ENCODE data around the gene ASMT. TPM values are rescaled to one million over a fixed set of nuclear protein-coding genes. Genes with fewer than 3 reads are reported as not detected.

Gene ASMT
- total and polyA plus RNA-seq, 10 of the 15 experiments (the other 5 are each of a cell fraction or from before 2014, with no cell fraction given), result 0.18 to 0.29 TPM; not detected in 8

DNA sequence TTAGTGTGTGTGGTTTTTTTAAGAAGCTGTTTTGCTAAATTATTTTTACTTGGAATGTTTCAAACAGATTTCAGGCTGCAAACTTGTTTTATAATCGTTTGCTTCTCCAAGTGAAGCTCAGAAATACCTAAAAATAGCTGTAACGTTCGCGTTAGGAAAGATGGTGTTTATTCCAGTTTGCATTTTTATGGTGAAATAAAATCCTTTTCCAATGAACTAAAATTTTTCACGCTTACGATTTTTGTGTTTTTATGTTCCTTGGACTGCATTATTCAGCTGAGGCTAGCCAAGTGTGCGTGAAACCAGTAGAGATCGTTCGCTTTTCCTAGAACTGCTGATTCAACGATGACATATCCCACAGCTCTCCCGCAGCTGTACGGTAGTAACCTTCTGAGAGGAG is 12.6 kb upstream of the ASMT start:
- ChIA-PET SMC1A (ENCODE audit: uncharacterized antibody, unreplicated experiment) (no interaction called here), POLR2A (no interaction called here), RAD21 (ENCODE audit: unreplicated experiment) (no interaction called here), CTCF (no interaction called here)
- Histone ChIP-seq H3K9ac (ENCODE audit: control insufficient read depth, insufficient read depth, low read length) (no peak overlapping the region), H4K20me1 (ENCODE audit: control insufficient read depth, insufficient read depth) (no peaks in the 10 kb centered on the region; the same call in 1 of the 2 replicates), H3K4me3 (no peak overlapping the region), H3K36me3 (ENCODE audit: control insufficient read depth in 2 of 2, insufficient read depth in 2 of 2, low read length in 1 of 2) (peaks cover 18 to 53% of the 10 kb centered on the region in 2 experiments), H3K27ac (ENCODE audit: control insufficient read depth, insufficient read depth) (no peak overlapping the region), H3K9me3 (replicated peaks; ENCODE audit: control insufficient read depth, insufficient read depth, low read length) (no peaks in the 10 kb centered on the region; the same call in 2 of the 3 replicates), H2AFZ (ENCODE audit: control insufficient read depth, low read depth, low read length) (no peak overlapping the region), H3K27me3 (replicated peaks in 1 of 2; ENCODE audit: control insufficient read depth in 2 of 2, insufficient read depth in 2 of 2, low read length in 1 of 2) (no peaks in the 10 kb centered on the region), H3K4me2 (ENCODE audit: control insufficient read depth, insufficient read depth) (no peak overlapping the region), H3K79me2 (ENCODE audit: control insufficient read depth, insufficient read depth, low read length) (peaks cover 1% of the 10 kb centered on the region), H3K4me1 (ENCODE audit: control insufficient read depth, insufficient read depth, low read length) (no peaks in the 10 kb centered on the region)
- no peak for ATAC-seq
- DNase-seq (ENCODE audit: low read depth, low spot score), result no peak
- no peak for FAIRE-seq
- BruUV-seq (replicated peaks), result no TSS peak
- in situ Hi-C loops (cut with MboI), result no loop called here
- TF ChIP-seq POLR2AphosphoS5 (IDR thresholded peaks at IDR 0.05; ENCODE audit: low read length) (peak; percentile 32; the same call in 1 of the 2 replicates), HDAC6 (IDR thresholded peaks at IDR 0.05; ENCODE audit: unreplicated experiment) (no peak), POU2F2 (IDR thresholded peaks at IDR 0.05; ENCODE audit: borderline replicate concordance, low read depth, low read length) (no peak), CREM (IDR thresholded peaks at IDR 0.05; ENCODE audit: low read depth) (no peak)
- TF ChIP-seq, protein P1, sequence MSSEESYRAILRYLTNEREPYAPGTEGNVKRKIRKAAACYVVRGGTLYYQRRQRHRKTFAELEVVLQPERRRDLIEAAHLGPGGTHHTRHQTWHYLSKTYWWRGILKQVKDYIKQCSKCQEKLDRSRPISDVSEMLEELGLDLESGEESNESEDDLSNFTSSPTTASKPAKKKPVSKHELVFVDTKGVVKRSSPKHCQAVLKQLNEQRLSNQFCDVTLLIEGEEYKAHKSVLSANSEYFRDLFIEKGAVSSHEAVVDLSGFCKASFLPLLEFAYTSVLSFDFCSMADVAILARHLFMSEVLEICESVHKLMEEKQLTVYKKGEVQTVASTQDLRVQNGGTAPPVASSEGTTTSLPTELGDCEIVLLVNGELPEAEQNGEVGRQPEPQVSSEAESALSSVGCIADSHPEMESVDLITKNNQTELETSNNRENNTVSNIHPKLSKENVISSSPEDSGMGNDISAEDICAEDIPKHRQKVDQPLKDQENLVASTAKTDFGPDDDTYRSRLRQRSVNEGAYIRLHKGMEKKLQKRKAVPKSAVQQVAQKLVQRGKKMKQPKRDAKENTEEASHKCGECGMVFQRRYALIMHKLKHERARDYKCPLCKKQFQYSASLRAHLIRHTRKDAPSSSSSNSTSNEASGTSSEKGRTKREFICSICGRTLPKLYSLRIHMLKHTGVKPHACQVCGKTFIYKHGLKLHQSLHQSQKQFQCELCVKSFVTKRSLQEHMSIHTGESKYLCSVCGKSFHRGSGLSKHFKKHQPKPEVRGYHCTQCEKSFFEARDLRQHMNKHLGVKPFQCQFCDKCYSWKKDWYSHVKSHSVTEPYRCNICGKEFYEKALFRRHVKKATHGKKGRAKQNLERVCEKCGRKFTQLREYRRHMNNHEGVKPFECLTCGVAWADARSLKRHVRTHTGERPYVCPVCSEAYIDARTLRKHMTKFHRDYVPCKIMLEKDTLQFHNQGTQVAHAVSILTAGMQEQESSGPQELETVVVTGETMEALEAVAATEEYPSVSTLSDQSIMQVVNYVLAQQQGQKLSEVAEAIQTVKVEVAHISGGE (CRISPR knock-in tag; IDR thresholded peaks at IDR 0.05), result no peak
- TF ChIP-seq, protein P2, sequence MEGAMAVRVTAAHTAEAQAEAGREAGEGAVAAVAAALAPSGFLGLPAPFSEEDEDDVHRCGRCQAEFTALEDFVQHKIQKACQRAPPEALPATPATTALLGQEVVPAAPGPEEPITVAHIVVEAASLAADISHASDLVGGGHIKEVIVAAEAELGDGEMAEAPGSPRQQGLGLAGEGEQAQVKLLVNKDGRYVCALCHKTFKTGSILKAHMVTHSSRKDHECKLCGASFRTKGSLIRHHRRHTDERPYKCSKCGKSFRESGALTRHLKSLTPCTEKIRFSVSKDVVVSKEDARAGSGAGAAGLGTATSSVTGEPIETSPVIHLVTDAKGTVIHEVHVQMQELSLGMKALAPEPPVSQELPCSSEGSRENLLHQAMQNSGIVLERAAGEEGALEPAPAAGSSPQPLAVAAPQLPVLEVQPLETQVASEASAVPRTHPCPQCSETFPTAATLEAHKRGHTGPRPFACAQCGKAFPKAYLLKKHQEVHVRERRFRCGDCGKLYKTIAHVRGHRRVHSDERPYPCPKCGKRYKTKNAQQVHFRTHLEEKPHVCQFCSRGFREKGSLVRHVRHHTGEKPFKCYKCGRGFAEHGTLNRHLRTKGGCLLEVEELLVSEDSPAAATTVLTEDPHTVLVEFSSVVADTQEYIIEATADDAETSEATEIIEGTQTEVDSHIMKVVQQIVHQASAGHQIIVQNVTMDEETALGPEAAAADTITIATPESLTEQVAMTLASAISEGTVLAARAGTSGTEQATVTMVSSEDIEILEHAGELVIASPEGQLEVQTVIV (IDR thresholded peaks at IDR 0.05; ENCODE audit: borderline replicate concordance, partially characterized antibody), result no peak
- TF ChIP-seq, protein P3, sequence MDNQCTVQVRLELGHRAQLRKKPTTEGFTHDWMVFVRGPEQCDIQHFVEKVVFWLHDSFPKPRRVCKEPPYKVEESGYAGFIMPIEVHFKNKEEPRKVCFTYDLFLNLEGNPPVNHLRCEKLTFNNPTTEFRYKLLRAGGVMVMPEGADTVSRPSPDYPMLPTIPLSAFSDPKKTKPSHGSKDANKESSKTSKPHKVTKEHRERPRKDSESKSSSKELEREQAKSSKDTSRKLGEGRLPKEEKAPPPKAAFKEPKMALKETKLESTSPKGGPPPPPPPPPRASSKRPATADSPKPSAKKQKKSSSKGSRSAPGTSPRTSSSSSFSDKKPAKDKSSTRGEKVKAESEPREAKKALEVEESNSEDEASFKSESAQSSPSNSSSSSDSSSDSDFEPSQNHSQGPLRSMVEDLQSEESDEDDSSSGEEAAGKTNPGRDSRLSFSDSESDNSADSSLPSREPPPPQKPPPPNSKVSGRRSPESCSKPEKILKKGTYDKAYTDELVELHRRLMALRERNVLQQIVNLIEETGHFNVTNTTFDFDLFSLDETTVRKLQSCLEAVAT (IDR thresholded peaks at IDR 0.05), result no peak
- 92% methylated on average over 12 of the region's 12 CpGs for WGBS (ENCODE audit: insufficient coverage, insufficient replicate concordance, low lambda C conversion rate, missing lambda C conversion rate)
- intact Hi-C loops (cut with micrococcal nuclease; ENCODE audit: unreplicated experiment), result no loop called here
